SU-DHL-6 (cell line): Measurements from ENCODE around the gene RIPK4.

Experiments
- H2AFZ ChIP-seq: fragments of 200-600 bp; sonication (generic); 2 replicates; pipeline ENCODE4 v1.6.1; 2014; ENCODE audit warnings: low read depth, mild to moderate bottlenecking, moderate library complexity, mixed read lengths, antibody characterized with exemption, low read length; ENCODE audit not compliant: severe bottlenecking
- H3F3A ChIP-seq: fragments of 200-600 bp; shearing (Covaris generic); 2 replicates; pipeline ENCODE4 v1.6.0; 2016; ENCODE audit warnings: antibody characterized with exemption, mild to moderate bottlenecking; ENCODE audit not compliant: insufficient read depth
- H3K27ac ChIP-seq: fragments of 200-600 bp; sonication (generic); 2 replicates; pipeline ENCODE4 v1.5.1; 2016; ENCODE audit warnings: low read depth, mild to moderate bottlenecking, low read length, moderate library complexity, mixed read lengths
- H3K27me3 ChIP-seq: fragments of 200-600 bp; sonication (generic), shearing (Covaris generic); 2 replicates; pipeline ENCODE4 v1.6.0; 2014; ENCODE audit warnings: mild to moderate bottlenecking, low read length
- H3K36me3 ChIP-seq: fragments of 200-600 bp; sonication (generic); 2 replicates; pipeline ENCODE4 v1.6.1; 2014; ENCODE audit warnings: mild to moderate bottlenecking, low read length, mixed read lengths
- H3K4me2 ChIP-seq: fragments of 300-600, 200-600 bp; shearing (Covaris generic), sonication (generic); 2 replicates; pipeline ENCODE4 v1.6.0; 2014; ENCODE audit warnings: low read length, low read depth, mild to moderate bottlenecking; ENCODE audit not compliant: poor library complexity, severe bottlenecking
- H3K4me3 ChIP-seq: fragments of 200-600 bp; sonication (generic); 2 replicates; pipeline ENCODE4 v1.5.1; 2014; ENCODE audit warnings: antibody characterized with exemption, low read length, mild to moderate bottlenecking, mixed read lengths; ENCODE audit not compliant: insufficient read depth, poor library complexity, severe bottlenecking
- H3K79me2 ChIP-seq: fragments of 200-600 bp; sonication (generic); 2 replicates; pipeline ENCODE4 v1.6.1; 2014; ENCODE audit warnings: mild to moderate bottlenecking, low read length, moderate library complexity; ENCODE audit not compliant: insufficient read depth
- H3K9ac ChIP-seq: fragments of 200-600 bp; sonication (generic); 2 replicates; pipeline ENCODE4 v1.7.0; 2014; ENCODE audit warnings: mild to moderate bottlenecking, low read length
- H3K9me2 ChIP-seq: fragments of 200-600 bp; sonication (generic); replicated peaks from 2 replicates; pipeline ENCODE4 v1.6.1; 2014; ENCODE audit warnings: low read length; ENCODE audit not compliant: insufficient read depth
- H3K9me3 ChIP-seq: fragments of 200-600 bp; sonication (generic); 2 replicates; pipeline ENCODE4 v1.6.1; 2014; ENCODE audit warnings: low read length, mixed read lengths; ENCODE audit not compliant: insufficient read depth
- H4K20me1 ChIP-seq: fragments of 200-600 bp; sonication (generic); 2 replicates; pipeline ENCODE4 v1.6.1; 2014; ENCODE audit warnings: low read depth, mild to moderate bottlenecking, antibody characterized with exemption, low read length, moderate library complexity, mixed read lengths
- EZH2phosphoT487 ChIP-seq: fragments of 200-600 bp; sonication (generic), shearing (Covaris generic); conservative IDR thresholded peaks from 2 replicates; pipeline ENCODE4 v1.6.1; 2018; ENCODE audit warnings: mild to moderate bottlenecking, antibody characterized with exemption, low read length, moderate library complexity, mixed read lengths
- TF ChIP-seq, protein P1 (sequence below): fragments of 200-600 bp; sonication (generic); IDR thresholded peaks from one replicate; pipeline ENCODE4 v1.5.1; 2017; ENCODE audit warnings: antibody characterized with exemption, mild to moderate bottlenecking, low read length, moderate library complexity; ENCODE audit not compliant: insufficient read depth, poor library complexity, severe bottlenecking

Gene RIPK4

DNA sequence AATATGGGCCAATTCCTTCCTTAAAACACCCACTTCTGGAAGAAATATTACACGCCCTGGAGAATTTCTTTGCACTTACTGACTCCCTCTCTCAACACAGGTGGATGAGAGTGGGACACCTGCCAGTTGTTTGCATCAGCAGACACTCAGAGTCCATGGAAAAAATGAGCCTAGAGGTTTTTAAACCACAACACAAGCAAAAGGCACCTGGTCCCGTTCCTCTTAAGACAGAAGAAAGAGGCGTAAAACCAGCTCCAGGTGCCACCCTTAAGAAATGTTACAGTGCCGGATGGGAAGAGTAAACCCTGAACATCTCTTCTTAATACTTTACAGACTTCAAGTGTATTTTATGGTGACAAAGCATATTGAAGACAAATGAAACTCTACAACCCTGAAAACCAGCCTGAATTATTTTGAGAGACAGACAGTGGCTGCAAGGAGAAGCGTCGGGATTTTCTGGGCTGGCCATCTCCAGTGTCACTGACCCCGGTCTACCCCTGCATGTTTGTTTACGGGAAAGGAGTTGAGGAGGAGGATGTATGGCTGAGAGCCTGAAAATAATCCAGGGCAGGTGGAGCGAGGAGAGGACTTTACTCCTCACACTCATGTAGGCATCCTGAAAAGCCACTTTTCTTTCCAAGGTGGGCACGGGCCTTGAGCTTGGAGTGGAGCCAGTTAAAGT, 7.8 kb upstream of the RIPK4 start:
- H3K79me2 ChIP-seq, result no peaks in the 10 kb centered on the region
- no peak overlapping the region for H3K9ac ChIP-seq
- H2AFZ ChIP-seq, result no peak overlapping the region
- H3K36me3 ChIP-seq, result no peaks in the 10 kb centered on the region
- H3K27ac ChIP-seq, result no peak overlapping the region
- H3K9me2 ChIP-seq, result no peaks in the 10 kb centered on the region
- H3K4me3 ChIP-seq, result no peak overlapping the region
- no peak overlapping the region for H3K4me2 ChIP-seq
- no peaks in the 10 kb centered on the region for H3F3A ChIP-seq
- no peaks in the 10 kb centered on the region for H4K20me1 ChIP-seq
- no peak for TF ChIP-seq EZH2phosphoT487
- TF ChIP-seq, protein P1, sequence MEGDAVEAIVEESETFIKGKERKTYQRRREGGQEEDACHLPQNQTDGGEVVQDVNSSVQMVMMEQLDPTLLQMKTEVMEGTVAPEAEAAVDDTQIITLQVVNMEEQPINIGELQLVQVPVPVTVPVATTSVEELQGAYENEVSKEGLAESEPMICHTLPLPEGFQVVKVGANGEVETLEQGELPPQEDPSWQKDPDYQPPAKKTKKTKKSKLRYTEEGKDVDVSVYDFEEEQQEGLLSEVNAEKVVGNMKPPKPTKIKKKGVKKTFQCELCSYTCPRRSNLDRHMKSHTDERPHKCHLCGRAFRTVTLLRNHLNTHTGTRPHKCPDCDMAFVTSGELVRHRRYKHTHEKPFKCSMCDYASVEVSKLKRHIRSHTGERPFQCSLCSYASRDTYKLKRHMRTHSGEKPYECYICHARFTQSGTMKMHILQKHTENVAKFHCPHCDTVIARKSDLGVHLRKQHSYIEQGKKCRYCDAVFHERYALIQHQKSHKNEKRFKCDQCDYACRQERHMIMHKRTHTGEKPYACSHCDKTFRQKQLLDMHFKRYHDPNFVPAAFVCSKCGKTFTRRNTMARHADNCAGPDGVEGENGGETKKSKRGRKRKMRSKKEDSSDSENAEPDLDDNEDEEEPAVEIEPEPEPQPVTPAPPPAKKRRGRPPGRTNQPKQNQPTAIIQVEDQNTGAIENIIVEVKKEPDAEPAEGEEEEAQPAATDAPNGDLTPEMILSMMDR, result no peak
- peaks cover 3% of the 10 kb centered on the region; the same call in 1 of the 2 replicates for H3K27me3 ChIP-seq
- H3K9me3 ChIP-seq, result no peaks in the 10 kb centered on the region

DNA sequence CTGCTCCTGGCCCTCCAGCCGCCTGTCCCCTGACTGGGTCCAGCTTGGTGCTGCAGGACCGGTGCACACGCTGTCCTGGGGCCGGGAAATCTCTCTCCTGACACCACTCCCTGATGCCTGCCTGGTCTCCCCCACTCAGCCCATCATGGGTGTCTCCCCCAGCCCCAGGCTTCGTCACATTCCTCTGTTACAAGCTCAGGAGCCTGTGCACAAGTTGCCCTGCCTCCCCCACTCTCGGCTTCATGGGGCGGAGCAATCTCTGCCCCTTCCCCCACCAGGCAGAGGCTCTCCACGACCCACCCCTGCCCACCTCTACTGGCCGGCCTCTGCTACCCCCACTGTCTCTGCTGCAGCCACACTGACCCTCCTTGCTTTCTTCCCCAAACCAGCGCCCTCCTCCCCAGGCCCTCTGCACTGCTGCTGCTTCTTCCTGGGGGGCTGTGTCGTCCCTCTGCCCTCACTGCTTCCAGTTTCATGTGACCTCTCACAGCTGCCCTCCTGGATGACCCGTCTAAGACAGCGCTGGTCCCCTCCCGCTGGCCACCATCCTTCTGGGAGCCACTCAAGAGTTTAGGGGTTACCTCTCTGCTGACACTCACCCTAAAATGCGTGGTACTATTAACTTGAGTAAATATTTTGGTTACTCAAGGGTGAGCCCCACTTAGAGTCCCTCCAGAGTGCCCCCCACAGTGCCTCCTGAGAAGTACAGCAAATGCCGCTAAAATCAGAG, 5.7 kb upstream of the RIPK4 start:
- no peak overlapping the region for H3K4me2 ChIP-seq
- no peaks in the 10 kb centered on the region for H4K20me1 ChIP-seq
- no peak overlapping the region for H2AFZ ChIP-seq
- no peak overlapping the region for H3K9ac ChIP-seq
- no peaks in the 10 kb centered on the region for H3F3A ChIP-seq
- H3K36me3 ChIP-seq, result no peaks in the 10 kb centered on the region
- TF ChIP-seq EZH2phosphoT487, result no peak
- TF ChIP-seq, protein P1, result no peak
- H3K9me2 ChIP-seq, result no peaks in the 10 kb centered on the region
- no peak overlapping the region for H3K27ac ChIP-seq
- H3K9me3 ChIP-seq, result no peaks in the 10 kb centered on the region
- peaks cover 3% of the 10 kb centered on the region; the same call in 1 of the 2 replicates for H3K27me3 ChIP-seq
- no peak overlapping the region for H3K4me3 ChIP-seq
- no peaks in the 10 kb centered on the region for H3K79me2 ChIP-seq

DNA sequence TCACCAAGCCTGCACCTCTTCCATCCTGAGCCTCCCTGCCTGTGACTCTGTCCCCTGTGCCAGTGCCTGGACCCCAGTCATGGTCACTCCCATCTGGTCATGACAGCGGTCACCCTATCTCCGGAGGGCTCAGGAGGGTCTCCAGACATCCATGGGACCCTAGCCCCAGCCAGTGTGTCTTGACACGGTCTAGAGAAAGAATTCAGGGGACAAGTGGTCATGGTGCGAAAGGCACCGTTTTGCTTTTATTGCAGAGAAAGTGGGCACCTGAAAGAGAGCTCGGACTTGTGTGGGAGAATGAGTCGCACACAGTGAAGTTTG, 4.7 kb upstream of the RIPK4 start:
- no peaks in the 10 kb centered on the region for H3K9me2 ChIP-seq
- no peak overlapping the region for H3K9ac ChIP-seq
- no peaks in the 10 kb centered on the region for H3K36me3 ChIP-seq
- TF ChIP-seq, protein P1, result no peak
- no peak for TF ChIP-seq EZH2phosphoT487
- no peaks in the 10 kb centered on the region for H3K9me3 ChIP-seq
- no peak overlapping the region for H2AFZ ChIP-seq
- no peaks in the 10 kb centered on the region for H4K20me1 ChIP-seq
- no peak overlapping the region for H3K4me3 ChIP-seq
- H3K4me2 ChIP-seq, result no peak overlapping the region
- peaks cover 3% of the 10 kb centered on the region; the same call in 1 of the 2 replicates for H3K27me3 ChIP-seq
- no peaks in the 10 kb centered on the region for H3F3A ChIP-seq
- H3K27ac ChIP-seq, result no peak overlapping the region
- no peaks in the 10 kb centered on the region for H3K79me2 ChIP-seq
